ENCODE measurements around the gene SETBP1.

SETBP1 gene

GRCh38 chr18:44973282-44973681 is 292.6 kb downstream of the SETBP1 start:
- no peak for DNase-seq (ENCODE audit: low read depth)

DNA sequence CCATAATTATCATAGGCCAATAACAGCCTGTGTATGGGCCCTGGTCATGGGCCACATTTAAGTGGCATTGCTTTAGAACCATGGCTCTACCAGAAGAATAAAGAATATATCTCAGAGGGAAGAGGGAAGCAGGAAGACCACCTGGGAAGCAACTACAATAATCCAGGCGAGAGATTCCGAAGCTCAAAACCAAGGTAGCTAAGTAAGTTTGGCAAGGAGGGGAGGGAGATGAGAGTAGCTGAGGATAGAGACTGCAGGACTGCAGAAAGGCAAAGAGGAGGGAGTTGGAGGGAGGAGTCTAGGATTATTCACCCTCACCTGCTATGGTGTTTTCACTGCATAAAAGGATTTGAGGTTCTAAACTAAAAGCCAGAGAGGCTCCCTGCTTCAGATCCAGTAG is 293.5 kb downstream of the SETBP1 start:
- DNase-seq (ENCODE audit: low read depth), result no peak

- DNase-seq (ENCODE audit: low read depth), result no peak
These were observed 297.2 kb downstream of the SETBP1 start for GRCh38 chr18:44977856-44978255.

DNA sequence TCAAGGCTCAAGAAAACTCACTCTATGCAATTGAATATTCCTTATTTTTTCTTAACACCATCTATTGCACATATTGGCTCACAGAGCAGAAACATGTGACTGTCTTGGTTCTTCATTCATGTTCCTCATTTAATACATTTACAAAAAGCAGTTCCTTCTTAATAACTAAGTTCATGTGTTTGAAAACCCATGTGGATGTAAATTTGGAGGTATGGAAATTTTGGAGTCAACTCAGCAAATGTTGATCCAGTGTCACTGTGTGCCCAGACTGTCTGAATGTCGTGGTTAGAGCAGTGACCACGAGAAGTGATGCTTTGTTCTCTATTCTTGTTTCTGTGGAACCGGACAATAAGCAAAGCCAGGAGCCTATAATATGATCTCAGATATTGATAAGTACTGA is 299.1 kb downstream of the SETBP1 start:
- no peak for DNase-seq (ENCODE audit: low read depth)

DNA sequence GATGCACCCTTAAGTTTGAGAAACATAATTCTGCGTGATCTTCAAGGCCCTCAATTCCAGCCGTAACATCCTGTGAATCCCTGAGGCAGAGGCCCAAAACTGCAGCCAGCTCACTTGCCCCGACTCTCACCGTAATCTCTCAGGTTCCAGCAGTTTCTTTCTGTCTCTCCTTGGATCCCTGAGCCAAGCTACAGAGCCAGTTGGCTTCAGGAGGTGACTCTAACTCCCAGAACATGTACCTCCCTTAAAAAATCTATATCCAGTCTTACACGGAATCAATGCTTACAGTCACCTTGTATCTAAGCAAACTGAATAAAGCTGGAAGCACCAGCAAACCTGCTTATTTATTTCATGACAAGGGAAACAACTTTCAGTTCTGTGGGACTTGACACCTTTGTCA is 300.4 kb downstream of the SETBP1 start:
- DNase-seq (ENCODE audit: low read depth), result no peak

DNA sequence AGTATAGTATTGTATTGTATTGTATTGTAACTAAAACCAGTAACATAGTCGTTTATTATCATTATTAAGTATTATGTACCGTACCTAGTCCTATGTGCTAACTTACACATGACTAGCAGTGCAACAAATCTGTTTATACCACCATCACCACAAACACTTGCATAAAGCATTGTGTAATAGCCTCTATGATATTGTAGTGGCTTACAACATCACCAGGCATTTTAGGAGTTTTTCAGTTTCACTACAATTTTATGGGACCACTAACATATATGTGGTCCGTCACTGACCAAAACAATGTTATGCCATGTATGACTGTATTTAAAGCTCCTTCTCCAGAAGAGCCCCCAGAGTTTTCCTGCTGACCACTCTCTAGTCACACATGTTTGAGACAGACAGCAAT is 306.2 kb downstream of the SETBP1 start:
- no peak for DNase-seq (ENCODE audit: low read depth)

DNA sequence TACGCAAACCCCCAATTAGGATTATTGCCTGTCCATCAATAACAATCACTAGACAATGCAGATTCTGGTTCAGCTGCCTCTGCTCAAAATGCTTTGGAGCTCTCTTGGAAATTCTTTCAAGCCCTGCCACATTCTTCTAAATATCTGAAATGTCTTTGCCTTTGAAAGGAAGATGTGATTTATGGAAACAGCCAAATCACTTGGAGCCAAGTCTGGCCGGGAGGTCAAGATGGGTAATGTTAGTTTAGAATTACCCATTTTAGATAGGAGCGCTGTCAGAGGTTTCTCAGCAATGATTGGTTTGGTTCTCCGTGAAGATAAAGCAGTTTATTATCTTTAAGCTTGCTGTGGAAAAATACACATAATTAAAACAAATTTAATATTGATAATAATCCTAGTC is 306.7 kb downstream of the SETBP1 start:
- DNase-seq (ENCODE audit: low read depth), result no peak

- DNase-seq (ENCODE audit: low read depth), result no peak
These were observed 308.3 kb downstream of the SETBP1 start for GRCh38 chr18:44988821-44989587.

DNA sequence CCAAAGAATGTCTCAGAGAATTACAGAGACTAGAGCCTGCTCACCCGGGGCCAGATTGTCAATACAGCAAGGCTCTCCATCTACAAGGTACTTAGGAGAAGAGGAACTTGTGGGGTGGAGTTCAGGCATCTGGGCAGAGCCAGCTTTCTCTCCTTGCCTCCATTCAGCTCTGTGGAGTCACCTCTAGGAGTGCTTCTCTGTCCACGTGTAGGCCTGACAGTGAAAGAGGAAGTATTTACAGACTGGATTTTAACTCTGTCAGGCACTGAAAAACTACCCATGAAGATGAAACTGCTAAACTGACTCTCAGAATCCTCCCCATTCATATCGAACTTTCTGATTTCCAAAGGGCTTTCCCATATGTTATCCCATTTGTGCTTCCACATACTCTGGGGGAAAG is 315.6 kb downstream of the SETBP1 start:
- DNase-seq (ENCODE audit: low read depth), result no peak

DNA sequence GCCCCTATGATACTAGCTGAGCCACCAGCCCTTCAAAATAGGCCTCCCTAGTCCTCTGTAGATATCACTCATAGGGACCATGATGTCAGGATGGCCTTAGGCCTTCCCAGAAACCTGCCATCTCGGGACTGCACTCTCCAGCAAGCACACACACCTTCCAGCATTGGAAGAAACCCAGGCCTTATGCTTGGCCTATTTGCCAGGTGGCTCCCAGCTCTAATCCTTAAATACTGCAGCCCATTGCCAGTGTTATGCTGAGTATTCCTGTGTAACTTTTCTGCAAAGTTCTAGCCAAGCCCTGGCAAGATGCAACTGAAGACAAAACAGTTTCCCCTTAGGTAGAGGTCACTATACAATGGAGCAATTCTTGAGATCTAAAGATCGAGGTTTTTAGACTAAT is 316.5 kb downstream of the SETBP1 start:
- no peak for DNase-seq (ENCODE audit: low read depth)

DNA sequence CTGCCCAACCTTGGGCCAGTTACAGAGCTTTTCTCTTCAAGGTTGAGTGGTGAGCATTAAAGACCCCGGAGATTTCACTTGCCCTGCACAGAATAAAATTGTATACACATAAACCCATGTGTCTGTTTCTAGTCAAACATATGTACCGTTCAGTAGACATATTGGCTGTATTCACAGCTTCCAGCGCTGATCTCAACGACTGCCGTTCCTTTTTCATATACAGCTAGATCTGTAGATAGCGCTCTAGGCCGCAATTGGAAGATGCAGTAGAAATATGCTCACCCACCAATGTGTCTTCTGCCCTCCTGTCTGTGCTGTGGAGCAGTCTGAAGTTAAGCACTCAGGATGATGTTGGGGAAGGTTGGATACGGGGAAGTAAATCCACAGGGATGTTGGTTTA is 317.7 kb downstream of the SETBP1 start:
- no peak for DNase-seq (ENCODE audit: low read depth)

- DNase-seq (ENCODE audit: low read depth), result no peak
These were observed 323.9 kb downstream of the SETBP1 start for GRCh38 chr18:45004546-45005080.

DNA sequence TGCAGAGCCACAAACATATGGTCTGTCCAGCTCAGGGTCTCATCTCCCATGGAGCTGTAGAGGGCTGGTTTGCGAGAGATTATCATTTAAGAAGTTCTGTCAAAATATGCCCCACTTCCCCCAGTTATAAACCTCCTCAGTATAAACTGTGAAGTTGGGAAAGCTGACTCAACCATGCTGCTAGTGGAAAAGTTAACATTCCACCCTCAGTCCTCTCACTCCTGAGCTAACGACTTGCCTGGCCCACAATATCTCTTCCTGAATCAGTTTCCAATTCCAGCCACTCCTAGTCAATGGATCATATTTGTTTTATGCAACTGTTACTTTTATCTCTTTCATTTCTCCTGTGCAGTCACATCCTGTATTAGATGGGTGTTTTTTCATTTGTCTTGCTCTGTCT is 326.2 kb downstream of the SETBP1 start:
- DNase-seq (ENCODE audit: low read depth), result no peak

GRCh38 chr18:45007531-45007930 is 326.8 kb downstream of the SETBP1 start:
- no peak for DNase-seq (ENCODE audit: low read depth)

GRCh38 chr18:45008694-45009413 is 328.2 kb downstream of the SETBP1 start:
- DNase-seq (ENCODE audit: low read depth), result no peak

DNA sequence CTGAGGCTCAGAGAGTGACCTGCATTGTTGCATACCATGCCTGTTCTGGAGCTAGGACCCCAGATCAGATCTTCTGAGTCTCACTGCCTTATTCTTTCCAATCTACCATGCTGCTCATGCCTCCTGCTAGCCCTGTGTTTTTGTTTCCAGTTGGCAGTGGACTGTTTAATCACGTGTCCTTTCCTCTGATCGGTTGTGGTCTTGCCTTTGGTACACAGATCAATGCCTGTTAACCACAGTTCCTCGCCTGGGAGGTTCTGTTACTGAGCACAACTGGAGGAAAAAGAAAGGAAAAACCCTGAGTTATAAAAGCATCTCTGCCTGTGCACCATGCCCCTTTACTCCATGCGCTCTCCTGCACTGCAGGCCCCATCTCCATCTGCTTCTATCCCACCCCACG is 329.1 kb downstream of the SETBP1 start:
- no peak for DNase-seq (ENCODE audit: low read depth)

GRCh38 chr18:45012286-45012685 is 331.6 kb downstream of the SETBP1 start:
- DNase-seq (ENCODE audit: low read depth), result no peak

DNA sequence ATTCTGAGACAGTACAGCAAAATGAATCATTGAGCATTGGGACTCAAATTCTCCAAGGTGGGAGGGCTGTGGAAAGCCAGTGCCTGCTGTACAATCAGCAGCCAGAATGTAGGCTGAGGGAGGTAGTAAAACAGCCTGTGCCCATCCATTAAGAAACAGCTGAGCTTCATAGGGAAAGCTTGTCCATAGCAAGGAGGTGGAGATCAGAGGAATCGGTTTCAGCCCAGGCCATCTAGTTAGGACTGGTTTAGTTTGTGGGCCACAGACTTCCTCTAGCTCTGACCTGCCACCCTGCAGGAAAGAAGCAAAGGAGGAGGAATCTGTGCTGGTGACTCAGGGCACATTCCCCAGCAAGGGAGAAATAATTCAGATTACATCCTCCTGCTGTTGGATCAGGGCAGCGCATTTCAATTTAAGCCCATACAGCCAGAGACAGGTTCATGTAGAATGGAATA is 333.4 kb downstream of the SETBP1 start:
- DNase-seq (ENCODE audit: low read depth), result no peak

DNA sequence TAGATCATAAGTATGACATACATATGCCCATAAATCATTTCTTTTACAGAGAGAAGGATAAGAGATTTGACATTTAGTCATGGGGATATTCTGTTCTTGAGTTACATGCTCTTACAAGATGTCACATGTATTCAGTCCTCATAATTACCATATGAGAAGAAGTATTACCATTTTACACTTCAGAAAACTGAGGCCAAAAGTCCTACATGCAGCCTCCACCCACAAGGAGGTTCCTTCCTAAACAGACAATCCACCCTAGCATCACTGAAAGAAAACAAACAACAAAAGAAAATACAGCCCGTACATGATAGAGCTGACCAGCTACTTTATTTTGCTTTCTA is 335.1 kb downstream of the SETBP1 start:
- no peak for DNase-seq (ENCODE audit: low read depth)

DNA sequence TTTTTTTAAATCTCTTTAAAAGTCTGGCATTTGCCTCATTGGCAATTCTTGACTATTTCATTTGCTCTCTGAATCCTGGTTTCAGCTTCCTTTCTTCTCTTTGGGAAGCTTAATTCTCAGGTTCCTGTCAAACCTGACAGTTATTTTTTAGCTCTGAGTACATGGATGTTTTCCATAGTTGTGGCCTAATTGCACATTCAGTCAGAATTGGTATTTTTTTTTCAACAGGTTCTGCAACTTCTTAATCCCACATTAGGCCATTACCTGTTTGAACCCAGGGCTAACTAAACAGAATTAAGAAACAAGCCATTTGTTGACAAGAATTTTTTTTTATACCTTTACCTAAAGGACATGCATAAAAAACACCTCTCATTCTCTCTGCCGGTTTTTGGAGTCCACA is 338.8 kb downstream of the SETBP1 start:
- no peak for DNase-seq (ENCODE audit: low read depth)

GRCh38 chr18:45023519-45023918 is 342.8 kb downstream of the SETBP1 start:
- DNase-seq (ENCODE audit: low read depth), result no peak

DNA sequence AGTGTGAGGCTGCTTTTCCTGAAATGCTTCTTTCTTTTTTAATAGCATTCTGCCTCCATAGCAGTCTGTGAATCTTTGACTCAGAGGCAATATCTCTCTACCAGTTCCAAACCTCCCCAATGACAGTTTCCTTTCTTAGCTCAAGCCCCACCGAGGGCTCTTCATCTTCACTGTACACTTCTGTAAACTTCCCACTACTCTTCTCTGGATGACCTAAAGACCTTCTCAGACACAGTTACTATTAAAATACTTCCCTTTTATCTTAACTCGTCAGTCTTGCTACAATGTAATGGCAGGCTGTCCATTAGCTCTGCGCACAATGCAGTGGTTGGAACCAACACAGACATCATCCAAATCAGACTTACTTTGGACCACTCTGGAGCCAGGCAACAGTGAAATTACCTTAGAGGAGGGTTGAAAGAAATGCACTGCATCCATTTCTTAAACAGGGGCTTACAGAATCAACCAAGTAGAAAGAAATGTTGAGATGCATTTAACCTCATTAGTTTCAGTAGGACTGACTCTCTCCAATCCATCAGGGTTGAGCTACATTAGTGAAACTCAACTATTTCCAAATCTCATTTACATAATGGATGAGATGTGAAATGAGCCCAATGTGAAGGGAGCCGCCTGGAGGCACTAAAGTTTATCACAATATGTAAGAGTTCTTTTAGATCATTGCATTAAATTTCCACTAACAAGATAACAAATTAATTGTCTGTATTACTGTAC is 343.8 kb downstream of the SETBP1 start:
- no peak for DNase-seq (ENCODE audit: low read depth)

DNA sequence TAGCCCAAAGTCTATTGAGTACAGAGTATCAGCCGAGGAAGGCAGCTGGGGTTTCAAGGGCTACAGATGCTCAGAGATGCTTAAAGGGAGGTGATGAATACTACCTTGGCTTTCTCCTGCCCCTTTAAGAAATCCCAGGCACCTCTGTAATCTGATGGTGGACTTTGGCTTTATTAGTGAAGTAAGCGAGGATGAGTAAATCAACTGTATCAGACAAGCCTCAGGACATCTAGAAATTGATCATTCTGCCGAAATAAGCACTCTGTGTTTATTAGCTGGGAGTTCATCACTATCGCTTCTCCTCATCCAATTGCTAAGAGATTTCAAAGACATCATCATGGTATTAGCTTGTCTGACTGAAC is 344.4 kb downstream of the SETBP1 start:
- DNase-seq (ENCODE audit: low read depth), result no peak

All from activated gamma-delta T cell treated with anti-CD3 and anti-CD28 coated beads, Interleukin-2, amount 50 U/mL, for 16 hours (primary cell).